Measurements from ENCODE around the gene OOSP1. TPM values are rescaled to one million over a fixed set of nuclear protein-coding genes. Genes with fewer than 3 reads are reported as not detected.

The OOSP1 gene
- total and polyA plus RNA-seq, 8 donors: not detected

- H3K36me3 ChIP-seq: no peaks in the 10 kb centered on the region
- TF ChIP-seq CTCF (IDR thresholded peaks at IDR 0.05): no peak
- DNase-seq: no peak
- no peaks in the 10 kb centered on the region for H3K4me1 ChIP-seq
- H3K27me3 ChIP-seq: no peaks in the 10 kb centered on the region
- FAIRE-seq: no peak
- H3K27ac ChIP-seq: no peak overlapping the region
- no peak for ATAC-seq
- no peaks in the 10 kb centered on the region for H3K9me3 ChIP-seq
- intact Hi-C loops (cut with DNase I): no loop called here
- 70 to 90% methylated on average over 4 of the region's 4 CpGs for WGBS, 2 donors
- no peak overlapping the region for H3K4me3 ChIP-seq
These were observed 2.9 kb downstream of the OOSP1 start for GRCh38 chr11:59941091-59941490.

GRCh38 chr11:59943997-59944714 is 5.9 kb downstream of the OOSP1 start:
- ATAC-seq (no peak), FAIRE-seq (no peak), DNase-seq (no peak)
- no peaks in the 10 kb centered on the region for H3K9me3 ChIP-seq
- H3K27ac ChIP-seq: no peak overlapping the region
- no peaks in the 10 kb centered on the region for H3K36me3 ChIP-seq
- intact Hi-C loops (cut with DNase I): no loop called here
- no peaks in the 10 kb centered on the region for H3K4me1 ChIP-seq
- no peak overlapping the region for H3K4me3 ChIP-seq
- no peaks in the 10 kb centered on the region for H3K27me3 ChIP-seq
- 81 to 86% methylated on average over 3 of the region's 3 CpGs for WGBS, 2 donors
- no peak for TF ChIP-seq CTCF (IDR thresholded peaks at IDR 0.05)

GRCh38 chr11:59944720-59945119 is 6.5 kb downstream of the OOSP1 start:
- TF ChIP-seq CTCF (IDR thresholded peaks at IDR 0.05): no peak
- no peak overlapping the region for H3K4me3 ChIP-seq
- no peaks in the 10 kb centered on the region for H3K36me3 ChIP-seq
- intact Hi-C loops (cut with DNase I): no loop called here
- no peak overlapping the region for H3K27ac ChIP-seq
- no peak for DNase-seq
- FAIRE-seq: no peak
- 67 to 79% methylated on average over 2 of the region's 2 CpGs for WGBS, 2 donors
- ATAC-seq: no peak
- H3K27me3 ChIP-seq: no peaks in the 10 kb centered on the region
- H3K9me3 ChIP-seq: no peaks in the 10 kb centered on the region
- no peaks in the 10 kb centered on the region for H3K4me1 ChIP-seq

GRCh38 chr11:59953463-59954218 is 15.4 kb downstream of the OOSP1 start:
- intact Hi-C loops (cut with DNase I): no loop called here
- H3K27ac ChIP-seq: no peak overlapping the region
- H3K27me3 ChIP-seq: no peaks in the 10 kb centered on the region
- TF ChIP-seq CTCF (IDR thresholded peaks at IDR 0.05): no peak
- no peak for ATAC-seq
- H3K36me3 ChIP-seq: no peaks in the 10 kb centered on the region
- no peaks in the 10 kb centered on the region for H3K9me3 ChIP-seq
- FAIRE-seq: no peak
- no peaks in the 10 kb centered on the region for H3K4me1 ChIP-seq
- no peak overlapping the region for H3K4me3 ChIP-seq
- WGBS, 2 donors: 63 to 72% methylated on average over 4 of the region's 4 CpGs
- no peak for DNase-seq
